Stomach smooth muscle (tissue), 2 donors: ENCODE data around the gene OSBPL6.
"Not testable (repeated sequence)": the region's sequence is repeated elsewhere in the genome, so short reads cannot be mapped to it uniquely, and the experiment has no call there.

Source experiments
- H3K27ac ChIP-seq: one replicate; pipeline ENCODE4 v1.7.0; 2013; ENCODE audit warnings: mild to moderate bottlenecking, low read length, inconsistent platforms
- H3K27me3 ChIP-seq, 2 donors: one replicate each; pipeline ENCODE4 v1.7.0; 2013; ENCODE audit warnings: low read length in 2 of 2; ENCODE audit not compliant: insufficient read depth in 2 of 2, control insufficient read depth in 1 of 2
- H3K36me3 ChIP-seq, 2 donors: one replicate each; pipeline ENCODE4 v1.7.0; 2013; ENCODE audit warnings: low read length in 2 of 2; ENCODE audit not compliant: control insufficient read depth in 2 of 2, insufficient read depth in 2 of 2
- H3K4me1 ChIP-seq: one replicate; pipeline ENCODE4 v1.7.0; 2013; ENCODE audit warnings: low read length; ENCODE audit not compliant: control insufficient read depth, insufficient read depth
- H3K4me3 ChIP-seq, 2 donors: one replicate each; pipeline ENCODE4 v1.7.0; 2013; ENCODE audit warnings: low read length in 2 of 2
- H3K9ac ChIP-seq, 2 donors: one replicate each; pipeline ENCODE4 v1.7.0; 2013; ENCODE audit warnings: low read length in 2 of 2, mild to moderate bottlenecking in 1 of 2
- H3K9me3 ChIP-seq, 2 donors: one replicate each; pipeline ENCODE4 v1.7.0; 2013; ENCODE audit warnings: low read length in 2 of 2; ENCODE audit not compliant: control insufficient read depth in 2 of 2
- donor health status: healthy.
- donor health status: Pancreatic carcinoma.

Gene OSBPL6

DNA sequence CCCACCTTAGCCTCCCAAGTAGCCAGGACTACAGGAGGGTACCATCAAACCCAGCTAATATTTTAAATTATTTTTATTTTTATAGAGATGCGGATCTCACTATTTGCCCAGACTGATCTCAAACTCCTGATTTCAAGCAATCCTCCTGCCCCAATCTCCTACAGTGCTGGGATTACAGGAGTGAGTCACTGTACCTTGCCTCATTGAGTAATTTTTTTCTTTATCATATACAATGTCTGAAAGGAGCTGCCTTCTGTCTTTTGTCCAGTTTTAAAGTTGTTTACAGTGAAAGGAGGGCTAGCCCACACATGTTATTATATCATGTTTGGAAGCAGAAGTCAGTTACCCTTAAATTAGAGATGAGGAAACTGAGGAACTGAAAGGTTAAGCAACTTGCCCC, 224.1 kb downstream of the OSBPL6 start:
- no peak overlapping the region for H3K9ac ChIP-seq

DNA sequence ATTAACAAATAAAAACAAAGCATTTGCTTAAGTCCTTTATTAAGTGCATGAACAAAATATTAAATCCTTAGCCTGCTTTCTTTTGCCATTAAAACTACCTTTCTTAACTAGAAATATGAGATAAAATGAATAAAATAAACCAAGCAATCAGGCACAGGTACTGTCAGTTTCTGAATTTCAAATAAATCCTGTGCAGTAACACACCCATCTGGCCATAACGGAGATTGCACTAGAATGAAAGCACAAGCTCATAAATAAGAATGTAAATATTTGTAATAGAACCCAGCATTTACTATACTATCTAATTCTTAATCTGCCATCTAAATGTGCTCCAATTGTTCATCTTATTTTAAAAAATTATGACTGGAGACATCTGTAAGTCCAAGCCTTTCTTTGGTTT, 224.8 kb downstream of the OSBPL6 start:
- Histone ChIP-seq H3K27ac (no peak overlapping the region), H3K36me3 (peaks cover 0 to 4% of the 10 kb centered on the region in 2 donors), H3K27me3 (no peaks in the 10 kb centered on the region), H3K4me1 (no peaks in the 10 kb centered on the region), H3K9me3 (no peaks in the 10 kb centered on the region), H3K9ac (no peak overlapping the region), H3K4me3 (no peak overlapping the region)

More for the DNA sequence above, 224.1 kb downstream of the OSBPL6 start:
- H3K4me3 ChIP-seq, result no peak overlapping the region
- peaks cover 0 to 4% of the 10 kb centered on the region in 2 donors for H3K36me3 ChIP-seq
- H3K9me3 ChIP-seq, result no peaks in the 10 kb centered on the region
- H3K27ac ChIP-seq, result no peak overlapping the region
- no peaks in the 10 kb centered on the region for H3K4me1 ChIP-seq
- H3K27me3 ChIP-seq, result no peaks in the 10 kb centered on the region

DNA sequence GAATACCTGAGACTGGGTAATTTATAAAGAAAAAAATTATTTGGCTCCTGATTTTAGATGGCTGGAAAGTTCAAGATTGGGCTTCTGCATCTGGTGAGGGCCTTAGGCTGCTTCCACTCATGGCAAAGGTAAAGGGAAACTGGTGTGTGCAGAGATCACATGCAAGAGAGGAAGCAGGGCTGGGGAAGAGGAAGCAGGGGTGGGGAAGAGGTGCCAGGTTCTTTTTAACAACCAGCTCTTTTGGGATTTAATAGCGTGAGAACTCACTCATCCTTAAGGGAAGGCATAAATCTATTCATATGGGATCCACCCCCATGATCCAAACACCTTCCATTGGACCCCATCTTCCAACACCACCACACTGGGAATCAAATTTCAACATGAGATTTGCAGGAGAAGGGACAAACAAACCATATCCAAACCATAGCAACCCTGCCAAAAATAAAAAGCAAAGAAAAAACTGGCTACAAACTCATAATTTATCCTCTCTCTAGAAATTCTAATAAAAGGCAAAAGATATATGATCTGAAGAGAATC, 226.2 kb downstream of the OSBPL6 start:
- Histone ChIP-seq H3K27ac (no peak overlapping the region), H3K27me3 (no peaks in the 10 kb centered on the region), H3K9me3 (no peaks in the 10 kb centered on the region), H3K4me1 (no peaks in the 10 kb centered on the region), H3K4me3 (no peak overlapping the region), H3K9ac (no peak overlapping the region), H3K36me3 (peaks cover 0 to 4% of the 10 kb centered on the region in 2 donors)

DNA sequence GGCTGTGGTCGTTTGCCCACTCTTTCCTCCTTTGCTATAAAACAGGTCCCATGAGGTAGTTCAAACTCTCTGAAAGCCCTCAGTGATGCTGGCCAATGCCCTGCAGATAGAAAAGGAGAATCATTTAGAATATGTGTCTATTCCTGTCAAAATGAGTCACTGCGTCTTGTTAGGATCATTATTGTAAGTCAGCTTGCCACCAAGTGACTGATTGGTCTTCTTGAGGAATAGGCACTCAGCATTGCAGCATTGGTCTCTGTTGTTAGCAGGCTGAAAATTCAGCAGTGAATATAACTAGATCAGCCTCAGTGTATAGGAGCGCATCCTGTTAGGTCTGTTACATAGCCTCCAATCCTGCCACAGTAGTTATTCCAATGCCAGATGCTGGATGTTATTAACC, 227.8 kb downstream of the OSBPL6 start:
- Histone ChIP-seq H3K27me3 (no peaks in the 10 kb centered on the region), H3K36me3 (peaks cover 4 to 7% of the 10 kb centered on the region in 2 donors), H3K4me1 (no peaks in the 10 kb centered on the region)

DNA sequence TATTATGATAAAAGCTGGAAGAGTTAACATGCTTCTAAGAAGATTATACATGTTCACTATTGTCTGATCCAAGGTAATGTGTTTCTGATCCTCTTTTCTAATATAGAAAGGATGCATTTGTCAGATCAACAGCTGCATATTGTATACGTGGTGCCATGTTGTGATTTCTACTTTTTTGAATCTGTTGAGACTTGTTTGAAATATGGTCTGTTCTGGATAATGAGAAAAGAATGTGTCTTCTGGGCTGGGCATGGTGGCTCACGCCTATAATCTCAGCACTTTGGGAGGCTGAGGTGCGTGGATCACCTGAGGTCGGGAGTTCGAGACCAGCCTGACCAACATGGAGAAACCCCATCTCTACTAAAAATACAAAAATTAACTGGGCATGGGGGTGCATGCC, 229.4 kb downstream of the OSBPL6 start:
- H3K9me3 ChIP-seq, H3K4me1 ChIP-seq, H3K27ac ChIP-seq, H3K27me3 ChIP-seq, H3K4me3 ChIP-seq, H3K9ac ChIP-seq: not testable (repeated sequence)
- H3K36me3 ChIP-seq, result peaks cover 9 to 10% of the 10 kb centered on the region in 2 donors

More for the DNA sequence above, 227.8 kb downstream of the OSBPL6 start:
- no peak overlapping the region for H3K9ac ChIP-seq
- no peak overlapping the region for H3K4me3 ChIP-seq
- no peak overlapping the region for H3K27ac ChIP-seq
- no peaks in the 10 kb centered on the region for H3K9me3 ChIP-seq

DNA sequence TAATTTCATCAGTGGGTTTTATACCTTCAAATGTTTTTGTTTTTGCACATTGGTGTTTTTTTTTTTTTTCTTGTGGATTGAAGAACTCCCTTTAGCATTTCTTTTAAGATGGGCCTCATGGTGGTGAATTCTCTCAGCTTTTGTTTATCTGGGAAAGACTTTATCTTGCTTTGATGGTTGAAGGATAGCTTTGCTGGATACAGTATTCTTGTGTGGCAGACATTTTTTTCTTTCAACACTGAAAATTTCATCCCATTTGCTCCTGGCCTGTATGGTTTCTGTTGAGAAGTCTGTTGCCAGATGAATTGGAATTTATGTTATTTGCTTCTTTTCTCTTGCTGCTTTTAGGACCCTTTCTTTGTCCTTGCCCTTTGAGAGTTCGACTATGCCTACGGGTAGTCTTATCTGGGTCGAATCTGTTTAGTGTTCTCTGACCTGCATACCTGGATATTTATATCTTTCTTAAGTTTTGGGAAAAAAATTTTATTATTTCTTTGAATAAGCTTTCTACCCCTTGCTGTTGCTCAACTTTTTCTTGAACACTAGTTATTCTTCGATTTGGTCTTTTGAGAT, 231.0 kb downstream of the OSBPL6 start:
- Histone ChIP-seq H3K36me3 (peaks cover 17 to 22% of the 10 kb centered on the region in 2 donors), H3K9me3 (no peaks in the 10 kb centered on the region), H3K4me3 (no peak overlapping the region), H3K27ac (no peak overlapping the region), H3K27me3 (no peaks in the 10 kb centered on the region), H3K9ac (no peak overlapping the region), H3K4me1 (no peaks in the 10 kb centered on the region)

DNA sequence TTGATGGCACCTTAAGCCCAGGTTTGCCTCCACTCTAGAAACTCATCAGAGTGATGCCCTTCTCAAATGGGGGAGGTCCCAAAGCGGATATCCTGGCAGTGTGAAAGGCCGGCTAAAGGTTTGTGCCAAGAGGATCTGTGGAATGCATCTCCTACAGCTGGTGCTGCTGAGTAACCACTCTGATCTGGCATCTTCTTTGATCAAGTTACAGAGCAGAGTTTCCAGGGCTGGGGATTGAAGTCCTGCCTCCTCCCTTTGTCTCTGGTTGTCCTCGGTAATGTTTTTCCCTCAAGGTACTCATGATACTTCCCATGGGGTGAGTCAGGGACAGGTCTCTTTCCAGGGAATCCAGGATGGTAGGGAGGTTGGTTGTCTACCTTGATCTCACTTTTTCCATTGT, 232.1 kb downstream of the OSBPL6 start:
- H3K27ac ChIP-seq, result no peak overlapping the region
- no peak overlapping the region for H3K4me3 ChIP-seq
- H3K27me3 ChIP-seq, result no peaks in the 10 kb centered on the region
- H3K4me1 ChIP-seq, result no peaks in the 10 kb centered on the region
- H3K9ac ChIP-seq, result no peak overlapping the region
- H3K36me3 ChIP-seq, result peaks cover 19 to 29% of the 10 kb centered on the region in 2 donors
- H3K9me3 ChIP-seq, result no peaks in the 10 kb centered on the region

DNA sequence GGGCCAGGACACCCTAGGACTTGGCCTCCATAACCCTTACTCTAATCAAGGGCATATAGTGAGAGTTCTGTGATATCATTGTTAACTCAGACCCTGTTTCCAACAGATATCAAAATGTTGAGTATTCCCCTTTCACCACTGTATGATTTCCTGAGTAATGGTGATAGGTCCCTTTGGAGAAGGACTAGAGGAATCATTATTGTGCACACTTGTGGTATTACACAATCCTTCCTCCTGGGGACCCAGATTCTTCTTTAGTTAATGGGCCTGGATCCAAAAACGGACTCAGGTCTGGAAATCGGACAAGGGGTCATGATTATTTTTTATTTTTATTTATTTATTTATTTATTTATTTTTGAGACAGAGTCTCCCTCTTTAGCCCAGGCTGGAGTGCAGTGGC, 233.1 kb downstream of the OSBPL6 start:
- Histone ChIP-seq H3K27me3 (no peaks in the 10 kb centered on the region), H3K27ac (no peak overlapping the region), H3K4me1 (no peaks in the 10 kb centered on the region), H3K36me3 (peaks cover 25 to 38% of the 10 kb centered on the region in 2 donors), H3K4me3 (no peak overlapping the region), H3K9ac (no peak overlapping the region), H3K9me3 (no peaks in the 10 kb centered on the region)

DNA sequence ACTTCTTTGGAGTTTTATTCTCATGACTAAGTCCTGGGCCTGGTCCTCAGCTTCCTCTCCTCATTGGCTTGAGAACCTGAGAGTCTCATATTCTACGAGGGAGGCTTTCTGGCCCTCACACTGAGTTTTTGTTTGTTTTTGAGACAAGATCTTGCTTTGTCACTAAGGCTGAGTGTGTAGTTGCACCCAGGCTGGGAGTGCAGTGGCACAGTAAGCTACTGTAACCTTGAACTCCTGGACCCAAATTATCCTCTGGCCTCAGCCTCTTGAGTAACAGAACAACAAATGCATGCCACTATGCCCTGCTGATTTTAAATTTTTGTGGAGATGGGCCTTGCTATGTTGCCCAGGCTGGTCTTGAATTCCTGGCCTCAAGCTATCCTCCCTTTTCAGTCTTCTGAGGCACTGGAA, 234.1 kb downstream of the OSBPL6 start:
- H3K36me3 ChIP-seq, result peaks cover 28 to 43% of the 10 kb centered on the region in 2 donors
- H3K9me3 ChIP-seq, result no peaks in the 10 kb centered on the region

DNA sequence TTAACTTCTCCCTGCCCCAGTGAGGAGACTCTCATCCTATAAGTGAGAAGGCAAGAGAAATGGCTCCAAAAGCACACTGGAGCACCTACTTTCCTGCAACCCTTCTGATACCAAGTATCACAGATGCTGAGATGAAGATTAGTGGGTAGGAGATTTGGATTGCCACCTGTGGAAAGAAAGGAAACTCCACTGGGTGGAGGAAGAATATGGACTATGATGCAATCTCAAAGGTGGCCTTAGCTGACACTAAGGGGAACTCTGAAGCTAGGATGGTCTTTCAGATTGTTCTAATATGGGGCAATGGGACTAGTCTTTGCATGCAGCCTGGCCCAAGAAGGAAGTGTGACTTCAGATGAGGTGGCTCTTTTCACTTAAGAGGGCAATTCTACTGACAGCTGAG, 235.0 kb downstream of the OSBPL6 start:
- no peaks in the 10 kb centered on the region for H3K9me3 ChIP-seq
- H3K27me3 ChIP-seq, result no peaks in the 10 kb centered on the region
- H3K27ac ChIP-seq, result no peak overlapping the region
- H3K4me3 ChIP-seq, result no peak overlapping the region
- no peaks in the 10 kb centered on the region for H3K4me1 ChIP-seq
- no peak overlapping the region for H3K9ac ChIP-seq
- H3K36me3 ChIP-seq, result peaks cover 29 to 46% of the 10 kb centered on the region in 2 donors

More for the DNA sequence above, 234.1 kb downstream of the OSBPL6 start:
- Histone ChIP-seq H3K4me1 (no peaks in the 10 kb centered on the region), H3K27me3 (no peaks in the 10 kb centered on the region), H3K9ac (no peak overlapping the region), H3K4me3 (no peak overlapping the region), H3K27ac (no peak overlapping the region)

DNA sequence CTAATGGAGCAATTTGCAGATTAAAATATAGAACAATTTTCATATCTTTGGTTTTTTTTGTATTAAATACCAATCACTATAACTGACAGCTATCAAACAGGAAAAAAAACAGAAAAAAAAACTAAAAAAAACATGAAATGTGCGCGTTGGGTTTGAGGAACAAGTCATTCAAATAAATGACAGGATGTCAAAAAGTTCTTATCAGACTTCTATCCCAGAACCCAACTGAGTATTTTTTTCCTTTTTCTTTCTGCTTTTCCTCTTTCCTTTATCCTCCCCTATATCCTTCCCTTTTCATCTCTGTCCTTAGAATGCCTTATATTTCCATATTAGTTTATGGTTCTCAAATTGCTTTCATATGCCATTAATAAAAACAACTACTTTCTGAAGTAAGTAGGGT, 242.3 kb downstream of the OSBPL6 start:
- Histone ChIP-seq H3K9me3 (no peaks in the 10 kb centered on the region), H3K27ac (no peak overlapping the region), H3K27me3 (no peaks in the 10 kb centered on the region), H3K4me1 (no peaks in the 10 kb centered on the region), H3K36me3 (peaks cover 33 to 52% of the 10 kb centered on the region in 2 donors), H3K4me3 (no peak overlapping the region), H3K9ac (no peak overlapping the region)
